ENCODE results near the gene MYO15A.

MYO15A gene

DNA sequence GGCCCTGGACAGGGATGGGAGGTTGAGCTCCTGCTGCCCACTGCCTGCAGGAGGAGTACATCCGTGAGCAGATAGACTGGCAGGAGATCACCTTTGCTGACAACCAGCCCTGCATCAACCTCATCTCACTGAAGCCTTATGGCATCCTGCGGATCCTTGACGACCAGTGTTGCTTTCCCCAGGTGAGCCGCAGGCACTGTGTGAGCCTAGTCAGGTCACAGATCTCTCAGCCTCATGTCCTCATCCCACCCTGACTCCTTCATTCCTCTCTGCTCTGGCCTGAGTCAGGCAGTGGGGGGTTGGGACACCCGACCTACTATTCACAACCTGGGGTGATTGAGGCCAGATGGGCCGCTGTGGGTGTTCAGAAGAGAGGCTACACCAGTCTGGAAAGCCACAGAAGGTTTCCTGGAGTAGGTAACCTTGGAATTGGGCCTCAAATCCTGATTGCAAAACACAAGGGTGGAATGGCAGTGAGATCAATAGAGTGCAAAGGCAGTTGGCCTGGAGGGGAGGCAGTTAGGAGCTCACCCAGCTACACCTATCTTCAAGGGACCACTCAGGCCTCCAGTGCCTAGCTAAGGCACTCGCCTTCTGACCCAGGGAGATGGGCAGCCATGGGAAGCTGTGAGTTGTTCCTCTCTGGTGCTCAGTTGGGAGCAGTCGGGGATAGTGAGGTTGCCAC lies 29.7 kb downstream of the MYO15A start:
- DNase-seq: no peak

DNA sequence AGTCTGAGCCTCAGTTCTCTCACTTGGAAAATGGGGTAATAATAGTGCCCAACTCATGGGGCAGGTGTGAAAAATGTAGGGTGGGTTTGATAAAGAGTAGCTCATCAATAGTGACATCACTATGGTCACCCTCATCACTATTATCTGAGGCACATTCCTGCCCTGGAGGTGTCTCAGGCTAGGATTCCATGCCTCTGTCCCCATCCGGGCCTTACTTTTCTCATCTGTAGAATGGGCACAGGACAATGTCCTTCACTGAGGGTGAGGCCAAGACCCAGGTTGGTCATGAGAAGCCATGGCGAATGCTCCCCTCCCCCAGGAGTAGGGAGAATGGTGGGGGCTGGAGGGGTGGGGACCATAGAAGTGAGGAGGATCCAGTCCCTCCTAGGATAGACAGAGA lies 30.5 kb downstream of the MYO15A start:
- no peak for DNase-seq

DNA sequence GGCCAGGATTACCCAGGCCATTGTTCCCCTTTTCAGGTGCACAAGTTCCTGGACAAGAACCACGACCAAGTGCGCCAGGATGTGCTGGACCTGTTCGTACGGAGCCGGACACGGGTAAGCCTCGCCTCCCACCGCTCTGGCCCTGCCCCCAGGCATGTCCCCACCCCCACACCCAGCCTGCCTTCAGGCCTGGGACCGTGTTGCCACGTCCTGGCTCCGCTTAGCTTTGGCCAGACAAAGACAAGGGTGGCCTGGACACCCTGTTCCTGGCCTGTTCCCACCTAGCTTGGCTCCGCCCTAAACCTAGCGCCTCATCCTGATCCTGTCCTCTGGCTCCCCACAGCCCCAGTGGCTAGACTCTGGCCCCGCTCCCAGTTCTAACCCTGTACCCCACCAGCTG lies 30.9 kb downstream of the MYO15A start:
- DNase-seq: no peak

DNA sequence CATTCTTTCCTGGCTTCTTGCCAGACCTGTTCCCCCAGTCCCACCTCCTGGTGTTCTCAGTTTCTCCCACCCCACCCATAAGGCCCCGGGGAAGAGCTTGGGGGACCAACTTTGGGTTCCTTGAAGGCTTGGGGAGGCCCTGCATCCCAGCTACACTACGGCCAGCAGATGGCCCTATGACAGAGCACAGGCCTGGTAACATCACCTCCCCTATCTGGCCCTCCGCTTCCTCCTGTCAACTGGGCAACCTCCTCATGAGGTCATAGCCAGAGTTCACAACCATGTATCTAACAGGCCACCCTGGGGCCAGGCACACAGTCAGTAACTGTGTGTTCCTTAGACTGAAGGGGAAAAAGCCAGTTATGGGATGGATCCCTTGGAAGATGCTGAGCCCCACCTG lies 31.4 kb downstream of the MYO15A start:
- no peak for DNase-seq

DNA sequence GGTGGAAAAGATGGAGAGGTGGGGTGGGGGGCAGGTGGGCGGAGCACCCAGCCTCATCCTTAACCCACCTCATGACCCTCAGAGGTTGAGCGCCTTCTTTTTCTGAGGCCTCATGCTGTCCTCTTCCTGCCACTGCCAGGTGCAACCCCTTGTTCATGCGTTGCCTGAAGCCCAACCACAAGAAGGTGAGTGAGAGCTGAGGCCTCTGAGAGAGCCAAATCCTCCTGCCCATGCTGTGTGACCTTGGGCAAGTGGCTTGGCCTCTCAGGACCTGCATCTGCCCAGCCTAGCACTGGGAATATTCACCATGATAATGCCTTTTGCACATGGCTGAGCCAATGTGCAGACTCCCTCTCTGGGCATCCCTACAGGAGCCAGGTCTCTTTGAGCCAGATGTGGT lies 32.1 kb downstream of the MYO15A start:
- no peak for DNase-seq

DNA sequence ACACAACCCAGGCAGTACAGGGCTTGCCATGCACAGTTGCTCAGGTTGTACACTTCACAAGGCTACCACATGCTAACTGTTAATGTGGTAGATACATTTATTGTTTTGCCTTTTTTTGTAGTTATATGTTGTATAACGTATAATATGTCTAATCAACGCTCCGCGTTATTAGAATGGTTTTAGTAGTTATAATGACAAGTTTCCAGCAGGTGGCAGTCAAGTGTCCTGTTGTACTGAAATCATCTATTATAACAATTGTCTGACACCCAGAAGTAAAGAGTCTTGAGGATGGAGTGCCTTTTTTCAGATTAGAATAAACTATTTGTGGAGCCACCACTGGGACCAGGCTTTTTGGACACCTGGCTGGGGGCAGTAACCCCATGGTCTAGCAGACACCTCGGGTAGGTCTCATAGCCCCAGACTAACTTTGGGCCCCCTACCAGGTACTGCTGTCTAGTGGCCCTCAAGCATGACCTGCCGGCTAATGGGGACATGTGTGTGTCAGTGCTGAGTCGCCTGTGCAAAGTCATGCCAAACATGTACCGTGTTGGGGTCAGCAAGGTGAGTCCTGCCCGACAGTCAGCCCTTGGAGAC lies 32.8 kb downstream of the MYO15A start:
- peak; percentile 84 for DNase-seq

DNA sequence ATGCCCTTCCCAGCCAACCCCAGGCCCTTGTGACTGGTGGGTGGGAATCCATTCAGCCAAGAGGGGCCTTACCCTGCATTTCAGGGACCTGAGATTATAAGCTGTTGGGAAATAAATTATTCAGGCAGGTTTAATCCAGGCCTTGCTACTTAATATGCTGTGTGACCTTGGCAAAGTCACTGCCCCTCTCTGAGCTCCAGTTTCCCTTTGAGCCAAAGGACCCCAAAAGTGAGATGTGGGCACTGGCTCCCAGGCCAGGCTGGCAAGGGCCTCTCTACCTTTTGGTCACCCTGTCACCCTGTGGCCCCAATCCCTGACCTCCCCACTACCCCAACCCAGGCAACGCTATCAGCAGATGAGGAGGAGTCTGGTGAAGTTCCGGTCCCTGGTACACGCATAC lies 33.9 kb downstream of the MYO15A start:
- DNase-seq: no peak

DNA sequence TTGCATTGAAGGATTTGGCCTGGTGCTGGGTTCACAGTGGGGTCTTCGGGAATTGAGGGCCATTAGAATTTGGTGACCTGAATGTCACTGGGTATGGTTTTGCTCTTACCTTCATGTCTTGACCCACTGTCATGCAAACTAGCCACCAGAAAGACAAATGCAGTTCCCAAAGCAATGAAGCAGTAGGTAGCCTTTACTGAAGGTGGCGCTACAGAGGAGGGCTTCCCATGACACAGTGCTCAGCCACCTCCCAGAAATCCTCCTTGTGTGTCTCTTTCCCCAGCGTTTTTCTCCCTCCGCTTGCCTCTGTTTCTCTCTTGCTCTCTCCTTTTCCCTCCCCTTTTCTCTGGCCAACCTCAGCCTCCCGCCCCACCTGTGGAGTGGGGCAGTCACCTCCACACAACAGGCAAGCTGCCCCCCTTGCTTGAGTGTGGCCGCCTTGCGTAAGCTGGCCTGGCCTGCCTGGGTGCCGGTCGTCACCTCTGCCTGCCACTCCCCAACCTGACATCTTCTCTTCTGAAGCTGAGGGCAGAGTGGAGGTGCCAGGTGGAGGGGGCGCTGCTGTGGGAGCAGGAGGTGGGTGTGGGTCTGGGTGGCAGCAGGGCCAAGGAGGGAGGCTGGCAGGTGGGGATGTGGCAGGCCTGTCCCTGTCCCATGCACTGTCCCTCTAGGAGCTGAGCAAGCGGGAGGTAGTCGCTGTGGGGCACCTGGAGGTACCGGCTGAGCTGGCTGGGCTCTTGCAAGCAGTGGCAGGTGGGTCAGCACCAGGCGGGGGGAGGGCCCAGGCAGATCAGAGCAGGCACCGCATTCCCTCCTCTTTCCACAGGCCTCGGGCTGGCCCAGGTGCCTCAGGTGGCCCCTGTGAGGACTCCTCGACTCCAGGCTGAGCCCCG lies 34.7 kb downstream of the MYO15A start:
- peak; percentile 71 for DNase-seq

DNA sequence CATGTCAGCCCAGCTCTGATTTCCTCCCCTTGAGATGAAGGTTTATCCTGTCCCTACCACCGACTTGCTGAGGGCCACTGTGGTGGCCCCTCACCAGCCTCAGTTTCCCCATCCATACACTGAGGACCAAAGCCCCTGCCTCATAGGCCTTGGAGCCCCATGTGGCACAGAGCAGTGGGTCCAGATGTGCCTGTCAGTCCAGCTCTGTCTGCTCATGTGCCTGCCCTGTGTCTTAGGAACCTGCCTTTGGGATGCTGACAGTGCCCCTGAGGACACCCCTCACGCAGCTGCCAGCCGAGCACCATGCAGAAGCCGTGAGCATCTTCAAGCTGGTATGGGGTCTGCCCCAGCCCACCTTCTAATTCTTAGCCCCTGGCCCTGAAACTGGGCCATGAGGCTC lies 35.7 kb downstream of the MYO15A start:
- no peak for DNase-seq

DNA sequence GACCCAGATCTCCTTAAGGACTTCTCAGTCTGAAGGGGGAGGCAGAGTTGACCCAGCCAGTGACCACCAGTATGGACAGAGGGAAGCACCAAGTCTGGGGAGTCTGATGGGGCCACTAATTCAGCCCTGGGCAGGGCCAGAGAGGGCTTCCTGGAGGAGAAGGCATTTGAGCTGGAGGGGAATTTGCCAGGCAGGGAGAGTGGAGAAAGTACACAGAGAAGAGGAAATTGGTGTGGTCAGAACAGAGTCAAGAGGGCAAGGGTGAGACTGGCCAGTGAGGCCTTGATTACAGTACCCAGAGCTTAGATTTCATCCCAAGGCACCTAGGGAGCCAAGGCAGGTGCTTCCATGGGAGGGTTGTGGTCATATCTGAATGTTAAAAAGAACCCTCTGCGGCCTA lies 36.3 kb downstream of the MYO15A start:
- DNase-seq: no peak

DNA sequence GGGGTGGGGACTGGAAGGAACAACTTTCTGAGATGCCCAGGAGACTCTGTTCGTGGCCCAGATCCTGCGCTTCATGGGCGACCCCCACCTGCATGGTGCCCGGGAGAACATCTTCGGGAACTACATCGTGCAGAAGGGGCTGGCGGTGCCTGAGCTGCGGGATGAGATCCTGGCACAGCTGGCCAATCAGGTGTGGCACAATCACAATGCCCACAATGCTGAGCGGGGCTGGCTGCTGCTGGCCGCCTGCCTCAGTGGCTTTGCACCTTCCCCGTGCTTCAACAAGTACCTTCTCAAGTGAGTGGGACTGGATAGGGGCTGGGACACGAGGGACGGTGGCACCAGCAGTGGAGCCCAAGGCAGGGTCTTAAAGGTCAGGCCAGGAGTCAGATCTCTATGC lies 37.3 kb downstream of the MYO15A start:
- no peak for DNase-seq

DNA sequence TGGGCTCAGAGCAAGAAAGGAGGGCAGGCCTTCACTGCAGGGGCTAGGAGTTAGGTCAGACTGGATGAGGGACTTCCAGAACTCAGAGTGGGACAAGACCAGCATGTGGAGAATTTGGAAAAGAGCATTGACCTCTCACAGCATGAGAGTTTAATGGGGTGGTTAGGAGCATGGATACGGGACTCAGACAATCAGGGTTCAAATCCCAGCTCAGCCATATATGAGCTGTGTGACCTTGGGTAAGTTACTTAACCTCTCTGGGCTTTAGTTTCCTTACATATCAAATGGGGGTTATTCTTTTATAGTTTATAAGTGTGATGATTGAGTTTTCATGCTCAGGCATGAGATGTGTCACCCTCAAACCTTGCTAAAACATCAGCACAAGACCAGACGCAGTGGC lies 37.7 kb downstream of the MYO15A start:
- DNase-seq: no peak

DNA sequence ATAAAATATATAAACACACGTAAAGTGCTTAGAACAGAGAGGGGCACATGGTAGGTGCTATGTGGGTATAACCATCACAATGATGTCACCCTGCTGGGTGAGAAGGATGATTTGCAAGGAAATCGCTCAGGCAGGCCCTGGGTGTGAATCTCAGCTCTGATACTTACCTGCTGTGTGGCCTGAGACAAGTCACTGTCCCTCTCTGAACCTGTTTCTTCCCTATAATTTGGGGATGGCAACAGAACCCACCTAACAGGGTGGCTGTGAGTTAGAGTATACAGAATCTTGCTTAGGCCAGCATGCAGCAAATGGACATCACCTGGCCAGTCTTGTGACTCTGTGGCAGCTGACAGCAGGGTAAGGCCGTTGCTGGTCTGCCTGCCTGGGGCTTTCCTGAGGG lies 38.4 kb downstream of the MYO15A start:
- no peak for DNase-seq

DNA sequence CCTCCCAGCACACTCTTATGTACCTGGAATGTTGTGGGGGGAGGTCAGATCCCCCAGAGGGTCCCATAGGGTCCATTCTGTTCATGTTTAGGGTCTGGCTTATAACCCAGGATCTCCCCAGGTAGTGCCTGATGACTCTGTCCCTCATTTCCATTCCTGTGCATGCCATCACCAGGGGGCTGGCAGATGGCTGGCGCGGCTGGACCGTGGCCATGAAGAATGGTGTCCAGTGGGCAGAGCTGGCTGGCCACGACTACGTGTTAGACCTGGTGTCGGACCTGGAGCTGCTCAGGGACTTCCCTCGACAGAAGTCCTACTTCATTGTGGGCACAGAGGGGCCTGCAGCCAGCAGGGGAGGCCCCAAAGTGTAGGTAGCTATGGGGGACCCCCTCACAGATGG lies 40.0 kb downstream of the MYO15A start:
- DNase-seq: no peak

DNA sequence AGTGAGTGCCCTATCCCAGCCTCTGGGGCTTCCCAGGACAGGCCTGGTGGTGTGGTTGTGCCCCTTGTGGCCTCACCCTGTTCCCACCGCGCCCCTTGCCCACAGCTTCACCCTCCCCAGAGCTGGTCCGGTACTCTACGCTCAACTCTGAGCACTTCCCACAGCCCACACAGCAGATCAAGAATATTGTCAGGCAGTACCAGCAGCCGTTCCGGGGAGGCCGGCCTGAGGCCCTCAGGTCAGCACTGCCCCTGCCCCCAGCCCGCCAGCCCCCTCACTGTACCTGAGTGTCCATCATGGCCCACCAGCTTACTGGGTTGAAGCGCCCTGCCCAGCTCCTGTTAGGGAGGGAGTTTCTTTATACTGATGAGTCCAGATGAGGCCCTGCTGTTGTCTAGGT lies 42.7 kb downstream of the MYO15A start:
- no peak for DNase-seq

DNA sequence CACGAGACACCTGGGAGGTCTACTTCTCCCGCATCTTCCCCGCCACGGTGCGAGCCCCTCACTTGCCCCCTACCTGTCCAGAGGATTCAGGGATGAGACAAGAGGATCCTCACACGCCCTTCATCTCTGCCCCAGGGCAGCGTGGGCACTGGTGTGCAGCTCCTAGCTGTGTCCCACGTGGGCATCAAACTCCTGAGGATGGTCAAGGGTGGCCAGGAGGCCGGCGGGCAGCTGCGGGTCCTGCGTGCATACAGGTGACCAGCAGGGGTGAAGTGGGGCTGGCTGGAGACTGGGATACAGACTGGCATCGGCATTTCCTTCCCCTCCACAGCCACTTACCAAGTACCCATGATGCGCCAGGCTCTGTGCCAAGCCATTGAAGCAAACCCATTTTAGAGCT lies 46.6 kb downstream of the MYO15A start:
- DNase-seq: no peak

DNA sequence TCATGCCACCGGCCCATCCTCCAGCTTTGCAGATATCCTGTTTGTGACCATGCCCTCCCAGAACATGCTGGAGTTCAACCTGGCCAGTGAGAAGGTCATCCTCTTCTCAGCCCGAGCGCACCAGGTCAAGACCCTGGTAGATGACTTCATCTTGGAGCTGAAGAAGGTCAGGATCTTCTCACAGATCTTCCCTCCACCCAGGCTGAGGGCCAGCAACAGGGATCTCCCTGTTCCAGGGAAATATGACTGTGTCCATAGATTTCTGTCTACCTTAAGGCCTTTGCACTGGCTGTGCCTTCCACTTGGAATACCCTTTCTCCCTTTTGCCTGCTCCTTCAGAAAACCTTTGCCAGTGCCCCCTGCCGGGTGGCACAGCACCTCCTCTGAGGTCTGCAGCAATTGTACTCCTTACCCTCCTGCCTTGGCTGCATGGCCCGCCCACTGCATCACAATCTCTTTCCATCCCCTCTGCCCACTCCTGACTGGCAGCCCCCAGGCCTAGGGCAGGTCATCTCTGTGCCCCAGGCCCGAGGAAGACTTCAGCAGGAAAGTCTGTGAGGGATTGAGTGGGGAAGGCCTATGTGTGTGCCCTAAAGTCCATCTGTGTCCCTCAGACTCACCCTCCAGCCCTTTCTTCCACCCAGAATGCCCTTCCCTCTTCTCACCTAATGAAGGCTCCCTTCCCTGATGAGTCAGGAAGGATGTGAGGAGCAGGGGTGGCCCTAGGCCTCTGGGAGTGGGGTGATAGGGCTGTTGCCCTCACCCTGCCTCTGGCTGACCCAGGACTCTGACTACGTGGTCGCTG lies 47.8 kb downstream of the MYO15A start:
- no peak for DNase-seq

DNA sequence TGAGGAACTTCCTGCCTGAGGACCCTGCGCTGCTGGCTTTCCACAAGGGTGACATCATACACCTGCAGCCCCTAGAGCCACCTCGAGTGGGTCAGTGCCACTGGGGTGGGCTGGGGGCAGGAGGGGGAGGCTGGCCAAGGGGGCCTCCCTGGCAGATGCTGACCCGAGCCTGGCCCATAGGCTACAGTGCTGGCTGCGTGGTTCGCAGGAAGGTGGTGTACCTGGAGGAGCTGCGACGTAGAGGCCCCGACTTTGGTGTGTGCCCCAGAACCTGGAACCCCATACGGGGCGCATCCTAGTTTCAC lies 48.4 kb downstream of the MYO15A start:
- no peak for DNase-seq

DNA sequence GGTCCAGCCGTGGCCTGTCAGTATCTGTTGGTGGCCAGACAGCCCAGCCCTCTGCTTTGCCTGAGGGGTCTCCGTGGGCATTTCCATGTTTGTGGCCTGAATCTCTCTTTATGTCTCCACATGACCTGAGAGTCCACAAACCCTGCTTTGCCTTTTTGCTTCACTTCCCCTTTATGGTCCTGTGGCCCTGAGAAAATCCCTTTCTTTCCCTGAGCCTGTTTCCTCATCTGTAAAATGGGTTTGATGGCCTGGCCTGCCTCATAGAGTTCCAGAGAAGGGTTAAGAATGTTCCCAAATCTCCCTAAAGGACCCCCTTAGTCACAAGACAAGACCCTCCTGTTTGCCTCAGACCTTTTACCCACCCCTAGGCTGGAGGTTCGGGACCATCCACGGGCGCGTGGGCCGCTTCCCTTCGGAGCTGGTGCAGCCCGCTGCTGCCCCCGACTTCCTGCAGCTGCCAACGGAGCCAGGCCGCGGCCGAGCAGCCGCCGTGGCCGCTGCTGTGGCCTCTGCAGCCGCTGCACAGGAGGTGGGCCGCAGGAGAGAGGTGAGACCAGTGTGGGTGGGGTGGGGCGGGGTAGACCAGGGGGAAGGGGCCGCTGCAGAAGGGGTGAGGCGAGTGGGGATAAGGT lies 48.9 kb downstream of the MYO15A start:
- no peak for DNase-seq

DNA sequence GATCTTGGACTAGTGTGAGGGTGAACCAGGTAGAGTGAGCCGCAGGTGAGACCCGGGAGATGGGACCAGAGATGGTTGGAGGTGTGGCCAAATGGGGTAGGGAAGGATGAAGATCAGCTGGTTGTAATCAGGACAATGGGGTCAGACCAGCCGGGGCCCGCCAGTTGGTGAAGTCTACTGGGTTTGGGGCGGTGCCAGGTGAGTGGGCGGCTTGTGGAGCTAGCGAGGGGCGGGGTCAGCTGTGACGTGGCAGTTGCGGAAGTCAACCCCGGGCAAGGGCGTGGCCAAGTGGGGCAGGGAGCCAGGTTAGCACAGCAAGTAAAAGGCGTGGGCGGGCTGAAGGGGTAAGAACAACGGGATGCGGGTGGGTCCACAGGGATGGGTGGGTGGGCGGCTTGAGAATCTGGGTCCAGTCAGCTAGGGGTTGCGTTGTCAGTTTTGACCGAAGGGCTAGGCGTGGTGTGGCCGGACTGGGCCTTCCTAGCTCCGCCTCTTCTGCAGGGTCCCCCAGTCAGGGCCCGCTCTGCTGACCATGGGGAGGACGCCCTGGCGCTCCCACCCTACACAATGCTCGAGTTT lies 49.6 kb downstream of the MYO15A start:
- peak; percentile 79 for DNase-seq

DNA sequence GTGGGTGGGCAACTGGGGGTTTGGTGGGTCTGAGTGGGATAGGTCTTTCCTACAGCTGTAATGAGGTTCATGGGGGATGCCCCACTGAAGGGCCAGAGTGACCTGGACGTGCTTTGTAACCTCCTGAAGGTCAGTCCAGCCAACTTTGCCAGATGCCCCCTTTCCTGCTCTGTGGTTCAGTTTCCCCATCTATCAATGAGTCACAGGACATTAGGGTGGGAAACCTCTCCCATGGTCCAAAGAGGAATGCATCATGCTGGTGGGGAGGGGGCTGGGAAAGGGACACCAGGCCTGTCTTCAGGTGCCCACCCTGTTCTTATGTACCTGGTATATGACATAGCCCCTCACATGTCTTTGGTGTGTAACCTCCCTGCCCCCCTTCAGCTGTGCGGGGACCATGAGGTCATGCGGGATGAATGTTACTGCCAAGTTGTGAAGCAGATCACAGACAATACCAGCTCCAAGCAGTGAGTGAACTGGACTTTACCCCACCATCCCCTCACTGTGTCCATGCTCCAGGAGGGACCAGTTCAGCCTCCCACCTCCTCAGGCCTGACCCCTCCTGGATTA lies 51.1 kb downstream of the MYO15A start:
- no peak for DNase-seq

DNA sequence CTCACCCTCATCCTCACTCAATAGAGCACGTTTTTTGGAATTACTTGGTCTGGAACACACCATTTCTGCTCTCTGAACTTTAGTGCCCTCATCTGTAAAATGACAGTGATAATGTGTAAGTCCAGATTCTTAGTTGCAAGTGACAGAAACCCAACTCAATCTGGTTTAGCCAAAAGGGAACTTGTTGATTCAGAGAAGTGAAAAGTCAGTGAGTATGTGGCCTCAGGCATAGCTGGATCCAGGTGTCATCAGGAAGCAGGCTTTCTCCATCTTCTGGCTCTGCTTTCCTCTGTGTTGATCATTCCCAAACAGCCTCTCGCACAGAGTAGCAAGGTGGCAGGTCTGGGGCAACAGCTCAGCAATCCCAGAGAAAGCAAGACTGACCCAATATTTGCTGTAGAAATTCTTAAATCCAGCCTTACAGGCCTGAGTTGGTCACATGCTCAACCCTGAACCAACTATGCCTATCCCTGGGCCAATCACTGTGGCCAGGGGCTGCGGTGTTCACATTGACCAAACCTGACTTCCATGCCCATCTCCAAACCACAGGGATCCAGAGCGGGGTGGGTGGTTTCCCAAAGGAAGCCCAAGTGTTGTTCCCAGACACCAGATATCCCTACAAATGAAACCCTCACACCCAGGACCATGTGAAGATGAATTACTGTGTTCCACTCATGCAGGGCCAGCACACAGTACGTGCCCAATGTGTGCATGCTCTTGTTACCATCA lies 51.7 kb downstream of the MYO15A start:
- DNase-seq: no peak
